CD4-positive, CD25-positive, alpha-beta regulatory T cell (primary cell): Measurements from ENCODE around the gene PRLR. TPM values are rescaled to one million over a fixed set of nuclear protein-coding genes. Genes with fewer than 3 reads are reported as not detected.

Experiments
- ATAC-seq, 2 donors: fragments of 150-1000 bp; cut with Tn5 transposase; one replicate each; pipeline ENCODE4 v1.10.0; 2021; ENCODE audit warnings: low read depth in 2 of 2, moderate number of reproducible peaks in 2 of 2, moderate library complexity in 1 of 2
- DNase-seq, 3 donors: peaks; one replicate each; pipeline versions ENCODE4 v3.0.0 to v3.0.0-alpha.2; 2012 to 2022; ENCODE audit warnings: mixed read lengths in 1 of 3
- H3K27ac ChIP-seq: one replicate; pipeline ENCODE4 v1.7.0; 2013; ENCODE audit warnings: mild to moderate bottlenecking, low read length; ENCODE audit not compliant: insufficient read depth, poor library complexity, severe bottlenecking
- H3K27me3 ChIP-seq: one replicate; pipeline ENCODE4 v1.7.0; 2013; ENCODE audit warnings: low read length; ENCODE audit not compliant: control insufficient read depth, insufficient read depth
- H3K36me3 ChIP-seq: one replicate; pipeline ENCODE4 v1.7.0; 2013; ENCODE audit warnings: mild to moderate bottlenecking, low read length, moderate library complexity; ENCODE audit not compliant: control insufficient read depth, insufficient read depth
- H3K4me1 ChIP-seq: 2 replicates; pipeline ENCODE4 v1.7.0; 2013; ENCODE audit warnings: mild to moderate bottlenecking, low read length; ENCODE audit not compliant: insufficient read depth, control insufficient read depth, poor library complexity, severe bottlenecking
- H3K4me3 ChIP-seq: one replicate; pipeline ENCODE4 v1.7.0; 2013; ENCODE audit warnings: low read depth, mild to moderate bottlenecking, low read length, moderate library complexity
- H3K9me3 ChIP-seq, 2 experiments: 1 replicate in 1 of 2; 2 replicates in 1 of 2; pipeline ENCODE4 v1.7.0; 2013; ENCODE audit warnings: low read length in 2 of 2, mild to moderate bottlenecking in 1 of 2, moderate library complexity in 1 of 2; ENCODE audit not compliant: control insufficient read depth in 2 of 2
- H3K27ac Mint-ChIP-seq, 3 donors: one replicate each; pipeline ENCODE4 v1.8.0; 2020 to 2022; ENCODE audit warnings: mild to moderate bottlenecking in 3 of 3, mixed read lengths in 3 of 3, moderate library complexity in 2 of 3
- H3K27me3 Mint-ChIP-seq: one replicate; pipeline ENCODE4 v1.8.0; 2022; ENCODE audit warnings: mild to moderate bottlenecking, mixed read lengths
- H3K36me3 Mint-ChIP-seq: one replicate; pipeline ENCODE4 v1.8.0; 2020; ENCODE audit warnings: mixed read lengths
- H3K4me1 Mint-ChIP-seq, 4 donors: one replicate each; pipeline ENCODE4 v1.8.0; 2020 to 2022; ENCODE audit warnings: mixed read lengths in 4 of 4, mild to moderate bottlenecking in 1 of 4
- H3K4me3 Mint-ChIP-seq, 4 donors: one replicate each; pipeline ENCODE4 v1.8.0; 2020 to 2022; ENCODE audit warnings: mild to moderate bottlenecking in 4 of 4, mixed read lengths in 4 of 4, moderate library complexity in 3 of 4
- H3K9me3 Mint-ChIP-seq, 7 donors: one replicate each; pipeline ENCODE4 v1.8.0; 2020 to 2022; ENCODE audit warnings: mixed read lengths in 7 of 7, mild to moderate bottlenecking in 3 of 7, moderate library complexity in 2 of 7
- polyA plus RNA-seq, 4 donors: library from polyadenylated mRNA; unstranded; fragments of 300-500 nt; fragmentation: Illumina TruSeq; gene quantifications; one replicate each; pipeline ENCODE4 v1.2.3, GENCODE V29; 2021
- total RNA-seq: library from RNA; stranded (reverse); gene quantifications from one replicate; pipeline ENCODE4 v1.2.3, GENCODE V29; 2022

Gene PRLR
- total and polyA plus RNA-seq, 5 donors from 2014 or later = not detected

DNA sequence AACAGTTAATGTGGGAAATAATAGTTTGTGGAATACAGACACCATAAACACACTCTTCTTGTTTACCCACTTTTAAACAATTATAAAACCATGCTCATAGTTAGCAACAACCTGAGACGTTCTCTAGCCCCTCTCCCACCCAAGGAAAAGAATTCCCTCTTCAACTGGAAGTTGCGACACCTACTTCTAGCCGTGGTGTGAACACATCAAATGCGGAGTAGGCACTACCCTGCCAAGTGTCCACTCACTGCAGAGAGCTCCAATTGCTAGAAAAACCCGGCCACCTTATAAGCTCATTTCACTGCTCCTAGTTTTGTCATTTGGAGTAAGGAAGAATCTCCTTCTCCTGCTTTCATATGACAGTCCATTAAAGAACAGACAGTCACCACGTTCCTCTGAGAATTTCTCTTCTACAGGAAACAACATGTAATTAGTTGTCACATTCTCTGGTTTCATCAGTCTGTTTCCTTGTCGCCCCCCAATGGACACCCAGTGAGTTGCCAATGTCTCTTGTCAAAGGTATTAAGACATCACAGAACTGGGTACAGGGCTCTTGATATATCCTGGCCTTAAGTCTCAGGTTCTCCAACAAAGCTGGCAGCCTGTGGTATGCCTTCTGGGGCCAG is 47.3 kb downstream of the PRLR start:
- H3K4me1 Mint-ChIP-seq = no peaks in the 10 kb centered on the region
- H3K27ac ChIP-seq = no peak overlapping the region
- H3K9me3 ChIP-seq = no peaks in the 10 kb centered on the region
- no peaks in the 10 kb centered on the region for H3K4me1 ChIP-seq
- no peaks in the 10 kb centered on the region for H3K27me3 ChIP-seq
- peaks cover 0 to 6% (median 0%) of the 10 kb centered on the region in 7 donors for H3K9me3 Mint-ChIP-seq
- DNase-seq = peak in 1 of 3 donors; percentile 17
- H3K27me3 Mint-ChIP-seq = no peaks in the 10 kb centered on the region
- no peak overlapping the region for H3K4me3 Mint-ChIP-seq
- no peaks in the 10 kb centered on the region for H3K36me3 ChIP-seq
- H3K27ac Mint-ChIP-seq = no peak overlapping the region
- ATAC-seq = no peak
- no peaks in the 10 kb centered on the region for H3K36me3 Mint-ChIP-seq
- H3K4me3 ChIP-seq = no peak overlapping the region

DNA sequence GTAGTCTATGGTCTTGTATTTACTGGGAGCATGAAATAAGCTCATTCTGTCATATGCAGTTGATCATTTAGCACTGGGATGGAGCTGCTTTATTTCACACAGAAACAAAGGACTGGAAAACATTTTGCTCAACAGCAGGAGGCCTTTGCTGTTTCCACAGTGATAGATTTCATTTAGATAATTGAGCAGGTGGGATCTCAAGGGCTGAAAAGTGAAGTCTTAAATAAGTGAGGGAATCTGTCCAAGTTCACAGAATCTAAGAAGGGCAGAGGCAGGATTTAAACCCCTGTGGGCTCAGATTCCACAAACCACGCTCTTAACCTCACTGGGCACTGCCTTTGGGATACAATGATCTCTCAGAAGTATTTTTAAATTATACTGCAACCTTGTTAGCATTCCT is 47.8 kb downstream of the PRLR start:
- Mint-ChIP-seq H3K27ac (no peak overlapping the region), H3K27me3 (no peaks in the 10 kb centered on the region), H3K9me3 (peaks cover 0 to 4% (median 0%) of the 10 kb centered on the region in 7 donors), H3K36me3 (no peaks in the 10 kb centered on the region), H3K4me3 (no peak overlapping the region), H3K4me1 (no peaks in the 10 kb centered on the region)
- H3K4me3 ChIP-seq = no peak overlapping the region
- DNase-seq (no peak), ATAC-seq (no peak)
- no peaks in the 10 kb centered on the region for H3K4me1 ChIP-seq
- H3K36me3 ChIP-seq = no peaks in the 10 kb centered on the region
- no peaks in the 10 kb centered on the region for H3K27me3 ChIP-seq
- H3K27ac ChIP-seq = no peak overlapping the region
- no peaks in the 10 kb centered on the region for H3K9me3 ChIP-seq

DNA sequence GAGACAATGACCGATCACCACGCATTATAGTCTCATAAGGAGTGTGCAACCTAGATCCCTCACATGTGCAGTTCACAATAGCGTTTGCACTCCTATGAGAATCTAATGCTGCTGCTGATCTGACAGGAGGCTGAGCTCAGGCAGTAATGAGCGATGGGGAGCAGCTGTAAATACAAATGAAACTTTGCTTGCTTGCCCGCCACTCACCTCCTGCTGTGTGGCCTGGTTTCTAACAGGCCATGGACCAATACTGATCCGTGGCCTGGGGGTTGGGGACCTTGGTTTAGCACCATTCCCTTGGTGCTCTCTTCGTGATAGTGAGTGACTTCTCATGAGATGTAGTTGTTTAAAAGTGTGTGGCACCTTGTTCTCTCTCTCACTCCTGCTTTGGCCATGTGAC is 50.2 kb downstream of the PRLR start:
- no peaks in the 10 kb centered on the region for H3K4me1 ChIP-seq
- H3K4me1 Mint-ChIP-seq = no peaks in the 10 kb centered on the region
- H3K4me3 ChIP-seq = no peak overlapping the region
- H3K27ac Mint-ChIP-seq = no peak overlapping the region
- H3K27ac ChIP-seq = no peak overlapping the region
- no peak overlapping the region for H3K4me3 Mint-ChIP-seq
- no peaks in the 10 kb centered on the region for H3K9me3 ChIP-seq
- no peak for ATAC-seq
- DNase-seq = no peak
- H3K36me3 Mint-ChIP-seq = no peaks in the 10 kb centered on the region
- peaks cover 0 to 6% (median 0%) of the 10 kb centered on the region in 7 donors for H3K9me3 Mint-ChIP-seq
- no peaks in the 10 kb centered on the region for H3K36me3 ChIP-seq
- H3K27me3 ChIP-seq = no peaks in the 10 kb centered on the region
- no peaks in the 10 kb centered on the region for H3K27me3 Mint-ChIP-seq

DNA sequence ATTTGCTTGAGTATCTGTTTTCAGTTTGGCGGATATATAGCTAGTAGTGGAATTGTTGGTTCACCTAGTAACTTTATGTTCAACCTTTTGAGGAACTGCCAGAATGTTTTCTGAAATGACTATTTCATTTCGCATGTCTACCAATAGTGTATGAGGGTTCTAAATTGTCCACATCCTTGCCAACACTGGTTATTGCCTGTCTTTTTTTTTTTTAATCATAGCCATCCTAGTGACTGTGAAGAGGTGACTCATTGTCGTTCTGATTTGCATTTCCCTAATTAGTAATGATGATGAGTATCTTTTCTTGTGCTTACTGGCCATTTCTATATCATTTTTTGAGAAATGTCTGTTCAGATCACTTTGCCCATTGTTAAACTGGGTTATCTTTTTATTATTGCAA is 52.5 kb downstream of the PRLR start:
- peaks cover 0 to 3% (median 0%) of the 10 kb centered on the region in 7 donors for H3K9me3 Mint-ChIP-seq
- Histone ChIP-seq H3K36me3 (no peaks in the 10 kb centered on the region), H3K4me3 (no peak overlapping the region), H3K9me3 (no peaks in the 10 kb centered on the region), H3K4me1 (no peaks in the 10 kb centered on the region), H3K27me3 (no peaks in the 10 kb centered on the region), H3K27ac (no peak overlapping the region)
- ATAC-seq = no peak
- H3K27ac Mint-ChIP-seq = no peak overlapping the region
- H3K4me1 Mint-ChIP-seq = no peaks in the 10 kb centered on the region
- H3K36me3 Mint-ChIP-seq = no peaks in the 10 kb centered on the region
- H3K27me3 Mint-ChIP-seq = no peaks in the 10 kb centered on the region
- DNase-seq = no peak
- no peak overlapping the region for H3K4me3 Mint-ChIP-seq

DNA sequence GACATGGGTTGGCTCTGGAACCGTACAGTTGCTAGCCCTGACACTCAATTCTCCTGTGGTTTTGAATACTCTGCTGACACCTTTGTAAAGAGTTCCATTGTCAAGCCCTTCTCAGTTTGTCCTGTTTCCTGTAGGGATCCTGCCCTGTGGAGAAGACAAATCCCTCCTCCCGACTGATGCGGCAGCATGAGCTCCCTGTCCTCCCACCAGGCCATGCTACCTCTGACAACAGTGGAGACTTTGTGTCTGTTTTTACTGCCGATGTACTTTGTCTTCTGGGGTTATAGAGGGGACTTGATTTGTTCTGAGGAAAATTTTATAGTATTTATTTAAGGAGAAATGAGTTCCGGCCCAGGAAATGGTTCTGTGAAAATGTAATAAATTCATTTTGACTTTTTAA is 57.8 kb downstream of the PRLR start:
- no peaks in the 10 kb centered on the region for H3K27me3 Mint-ChIP-seq
- H3K9me3 Mint-ChIP-seq = peaks cover 0 to 8% (median 2%) of the 10 kb centered on the region in 7 donors
- H3K4me3 Mint-ChIP-seq = no peak overlapping the region
- H3K27ac Mint-ChIP-seq = no peak overlapping the region
- H3K9me3 ChIP-seq = peaks cover 0 to 2% of the 10 kb centered on the region in 2 experiments
- H3K4me1 ChIP-seq = no peaks in the 10 kb centered on the region
- H3K4me3 ChIP-seq = no peak overlapping the region
- H3K36me3 Mint-ChIP-seq = no peaks in the 10 kb centered on the region
- no peak for DNase-seq
- ATAC-seq = no peak
- no peaks in the 10 kb centered on the region for H3K4me1 Mint-ChIP-seq
- no peaks in the 10 kb centered on the region for H3K36me3 ChIP-seq
- H3K27me3 ChIP-seq = no peaks in the 10 kb centered on the region
- H3K27ac ChIP-seq = no peak overlapping the region

DNA sequence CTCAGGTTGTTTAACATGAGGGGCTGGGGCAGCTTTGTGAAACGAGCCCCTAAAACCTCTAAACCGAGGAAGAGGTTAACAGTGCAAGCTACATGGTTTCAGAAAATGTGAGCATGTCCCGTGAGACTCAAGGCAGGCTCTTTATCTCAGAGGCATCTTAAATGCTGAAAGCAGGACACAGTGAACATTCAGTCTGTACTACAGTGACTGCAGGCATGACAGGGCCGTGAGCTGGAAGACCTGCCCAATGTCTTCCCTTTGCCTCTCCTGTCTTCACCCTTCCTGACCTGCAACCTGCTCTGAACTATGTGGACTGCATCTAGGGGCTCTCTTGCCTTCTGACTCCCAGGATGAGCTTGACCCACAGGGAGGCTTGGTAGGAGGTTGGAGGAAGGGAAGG is 58.3 kb downstream of the PRLR start:
- Mint-ChIP-seq H3K36me3 (no peaks in the 10 kb centered on the region), H3K4me1 (no peaks in the 10 kb centered on the region), H3K9me3 (peaks cover 0 to 12% (median 2%) of the 10 kb centered on the region in 7 donors), H3K4me3 (no peak overlapping the region), H3K27me3 (no peaks in the 10 kb centered on the region), H3K27ac (no peak overlapping the region)
- Histone ChIP-seq H3K36me3 (no peaks in the 10 kb centered on the region), H3K9me3 (peaks cover 0 to 2% of the 10 kb centered on the region in 2 experiments), H3K4me3 (no peak overlapping the region), H3K27ac (no peak overlapping the region), H3K4me1 (no peaks in the 10 kb centered on the region), H3K27me3 (no peaks in the 10 kb centered on the region)
- ATAC-seq = no peak
- no peak for DNase-seq

DNA sequence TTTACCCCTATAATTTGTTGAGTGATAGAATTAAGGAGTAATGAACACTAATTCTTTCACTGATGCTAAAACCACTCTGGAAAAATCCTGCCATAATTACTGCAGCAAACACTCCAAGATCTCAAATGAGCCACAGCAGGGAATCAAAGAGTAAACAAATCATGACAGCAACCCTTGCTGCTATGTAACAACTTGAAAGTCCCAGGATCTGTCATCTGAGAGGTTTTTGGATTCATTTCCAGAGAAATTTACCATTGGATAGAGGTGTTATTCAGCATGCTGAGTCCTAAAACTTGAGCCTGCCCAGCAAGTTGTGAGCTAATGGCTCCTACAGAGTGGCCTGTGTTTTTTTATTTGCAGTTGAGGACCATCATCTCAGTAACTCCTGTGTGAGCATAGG is 59.2 kb downstream of the PRLR start:
- peaks cover 0 to 19% (median 2%) of the 10 kb centered on the region in 7 donors for H3K9me3 Mint-ChIP-seq
- Histone ChIP-seq H3K9me3 (peaks cover 0 to 2% of the 10 kb centered on the region in 2 experiments), H3K4me3 (no peak overlapping the region), H3K4me1 (no peaks in the 10 kb centered on the region), H3K27me3 (no peaks in the 10 kb centered on the region), H3K27ac (no peak overlapping the region), H3K36me3 (no peaks in the 10 kb centered on the region)
- H3K36me3 Mint-ChIP-seq = no peaks in the 10 kb centered on the region
- no peak for DNase-seq
- H3K4me1 Mint-ChIP-seq = no peaks in the 10 kb centered on the region
- ATAC-seq = no peak
- H3K27me3 Mint-ChIP-seq = no peaks in the 10 kb centered on the region
- no peak overlapping the region for H3K4me3 Mint-ChIP-seq
- H3K27ac Mint-ChIP-seq = no peak overlapping the region

DNA sequence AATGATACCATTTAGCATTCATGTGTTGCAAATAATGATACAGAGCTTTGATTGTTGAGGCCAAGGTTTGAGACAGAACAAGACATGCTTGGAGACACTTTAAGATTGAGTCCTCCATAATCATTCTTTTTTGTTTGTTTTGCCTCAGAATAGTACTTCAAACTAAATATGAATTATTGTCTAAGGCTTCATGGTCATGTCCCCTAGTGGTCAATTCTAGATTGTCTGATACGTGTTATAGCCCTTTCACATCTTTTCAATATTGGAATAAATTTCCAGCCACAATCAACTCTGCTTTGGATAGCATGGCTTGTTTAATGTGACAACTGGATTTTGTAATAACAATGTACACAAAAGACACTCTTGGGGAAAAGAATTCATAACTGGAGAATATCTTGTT is 64.2 kb downstream of the PRLR start:
- no peak overlapping the region for H3K27ac Mint-ChIP-seq
- H3K27ac ChIP-seq = no peak overlapping the region
- ATAC-seq (no peak), DNase-seq (no peak)
- peaks cover 0 to 19% (median 2%) of the 10 kb centered on the region in 7 donors for H3K9me3 Mint-ChIP-seq
- no peak overlapping the region for H3K4me3 ChIP-seq
- no peaks in the 10 kb centered on the region for H3K4me1 ChIP-seq
- no peaks in the 10 kb centered on the region for H3K36me3 ChIP-seq
- no peak overlapping the region for H3K4me3 Mint-ChIP-seq
- H3K27me3 ChIP-seq = no peaks in the 10 kb centered on the region
- no peaks in the 10 kb centered on the region for H3K27me3 Mint-ChIP-seq
- H3K36me3 Mint-ChIP-seq = no peaks in the 10 kb centered on the region
- no peaks in the 10 kb centered on the region for H3K4me1 Mint-ChIP-seq
- peaks cover 0 to 2% of the 10 kb centered on the region in 2 experiments for H3K9me3 ChIP-seq
